ENCODE measurements around the gene CABP7.

Gene CABP7

DNA sequence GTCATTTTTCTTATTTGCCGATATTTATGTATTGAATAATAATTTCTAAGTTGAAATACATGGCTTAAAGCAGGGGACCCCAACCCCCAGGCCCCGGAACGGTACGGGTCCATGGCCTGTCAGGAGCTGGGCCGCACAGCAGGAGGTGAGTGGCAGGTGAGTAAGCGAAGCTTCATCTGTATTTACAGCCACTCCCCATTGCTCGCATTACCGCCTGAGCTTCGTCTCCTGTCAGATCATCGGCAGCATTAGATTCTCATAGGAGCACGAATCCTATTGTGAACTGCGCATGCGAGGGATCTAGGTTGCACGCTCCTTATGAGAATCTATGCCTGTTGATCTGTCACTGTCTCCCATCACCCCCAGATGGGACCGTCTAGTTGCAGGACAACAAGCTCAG, 42.5 kb downstream of the CABP7 start:
- H3K27me3 Mint-ChIP-seq, result no peaks in the 10 kb centered on the region
- peaks cover 22% of the 10 kb centered on the region for H3K4me1 Mint-ChIP-seq
- peaks cover 2% of the 10 kb centered on the region for H3K36me3 Mint-ChIP-seq
- no peak overlapping the region for H3K27ac Mint-ChIP-seq
- ATAC-seq, result no peak
- H3K4me3 Mint-ChIP-seq, result no peak overlapping the region
- no peaks in the 10 kb centered on the region for H3K9me3 Mint-ChIP-seq

DNA sequence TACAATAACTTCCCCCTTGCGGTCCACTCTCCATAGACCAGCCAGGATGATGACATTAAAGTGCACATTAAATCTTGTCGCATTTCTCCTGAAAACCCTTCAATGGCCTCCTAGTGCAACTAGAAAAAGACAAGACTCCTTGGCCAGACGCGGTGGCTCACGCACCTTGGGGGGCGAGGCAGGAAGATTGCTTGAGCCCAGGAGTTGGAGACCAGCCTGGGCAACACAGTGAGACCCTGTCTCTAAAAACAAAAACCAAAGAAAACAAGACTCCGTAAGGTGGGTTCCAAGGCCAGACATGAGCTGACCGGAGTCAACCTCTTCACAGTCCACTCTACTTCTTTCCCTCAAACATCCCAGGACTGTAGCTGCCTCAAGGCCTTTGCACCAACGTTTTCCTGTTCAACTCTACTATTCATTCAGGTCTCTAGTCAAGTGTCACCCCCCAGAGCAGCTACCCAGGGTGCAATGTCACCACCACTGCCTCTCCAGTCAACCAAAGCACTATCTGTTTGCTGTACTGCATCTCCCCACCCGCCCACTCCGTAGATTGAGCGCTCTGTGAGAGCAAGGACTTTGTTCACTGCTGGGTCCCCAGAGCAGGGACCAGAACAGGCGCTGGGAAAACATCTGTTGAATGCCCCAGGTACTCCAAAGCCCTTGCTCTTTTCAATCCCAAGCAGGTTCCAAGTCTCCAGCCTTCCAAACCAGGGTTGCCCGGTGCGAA, 46.3 kb downstream of the CABP7 start:
- peak; percentile 42 for ATAC-seq
- H3K27ac Mint-ChIP-seq, result peak overlapping the region; percentile 95
- no peaks in the 10 kb centered on the region for H3K27me3 Mint-ChIP-seq
- peaks cover 38% of the 10 kb centered on the region for H3K4me1 Mint-ChIP-seq
- peaks cover 24% of the 10 kb centered on the region for H3K36me3 Mint-ChIP-seq
- H3K9me3 Mint-ChIP-seq, result no peaks in the 10 kb centered on the region
- H3K4me3 Mint-ChIP-seq, result peak overlapping the region; percentile 99

DNA sequence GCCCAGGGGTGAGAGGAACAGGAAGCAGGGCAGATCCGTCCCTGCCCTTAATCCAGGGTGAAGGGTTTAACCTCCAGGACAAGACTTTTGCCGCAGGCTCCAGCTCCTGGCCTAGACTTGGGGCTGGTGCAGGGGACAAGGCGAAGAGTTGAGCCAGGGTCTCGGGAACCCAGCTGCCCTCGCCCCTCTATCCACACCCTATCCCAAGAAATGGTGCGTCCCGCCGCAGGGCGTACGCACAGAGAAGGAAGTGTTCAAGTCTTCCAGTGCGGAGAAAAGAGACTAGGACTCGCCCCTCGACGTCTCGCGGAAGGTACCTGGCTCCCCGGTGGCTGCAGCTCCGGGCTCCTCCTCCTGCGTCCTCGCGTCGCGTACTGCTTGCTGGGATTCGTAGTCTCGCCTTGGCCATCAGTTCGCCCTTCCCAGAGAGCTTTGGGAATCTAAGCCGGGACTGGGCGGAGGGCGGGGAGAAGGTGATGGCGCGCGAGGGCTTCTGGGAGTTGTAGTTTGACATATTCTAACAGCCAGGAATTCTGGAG, 46.9 kb downstream of the CABP7 start, which contains the start of gene ZMAT5:
Gene ZMAT5, minus strand, starts transcription at position 376 of the 539 bp plus-strand sequence. CDS start 18,463 bp downstream, outside the sequence.
- Mint-ChIP-seq H3K9me3 (no peaks in the 10 kb centered on the region), H3K27me3 (no peaks in the 10 kb centered on the region), H3K36me3 (peaks cover 24% of the 10 kb centered on the region), H3K4me1 (peaks cover 38% of the 10 kb centered on the region), H3K27ac (peak within 1 kb of the TSS; percentile 95), H3K4me3 (peak within 1 kb of the TSS; percentile 99)
- ATAC-seq, result peak; percentile 99

DNA sequence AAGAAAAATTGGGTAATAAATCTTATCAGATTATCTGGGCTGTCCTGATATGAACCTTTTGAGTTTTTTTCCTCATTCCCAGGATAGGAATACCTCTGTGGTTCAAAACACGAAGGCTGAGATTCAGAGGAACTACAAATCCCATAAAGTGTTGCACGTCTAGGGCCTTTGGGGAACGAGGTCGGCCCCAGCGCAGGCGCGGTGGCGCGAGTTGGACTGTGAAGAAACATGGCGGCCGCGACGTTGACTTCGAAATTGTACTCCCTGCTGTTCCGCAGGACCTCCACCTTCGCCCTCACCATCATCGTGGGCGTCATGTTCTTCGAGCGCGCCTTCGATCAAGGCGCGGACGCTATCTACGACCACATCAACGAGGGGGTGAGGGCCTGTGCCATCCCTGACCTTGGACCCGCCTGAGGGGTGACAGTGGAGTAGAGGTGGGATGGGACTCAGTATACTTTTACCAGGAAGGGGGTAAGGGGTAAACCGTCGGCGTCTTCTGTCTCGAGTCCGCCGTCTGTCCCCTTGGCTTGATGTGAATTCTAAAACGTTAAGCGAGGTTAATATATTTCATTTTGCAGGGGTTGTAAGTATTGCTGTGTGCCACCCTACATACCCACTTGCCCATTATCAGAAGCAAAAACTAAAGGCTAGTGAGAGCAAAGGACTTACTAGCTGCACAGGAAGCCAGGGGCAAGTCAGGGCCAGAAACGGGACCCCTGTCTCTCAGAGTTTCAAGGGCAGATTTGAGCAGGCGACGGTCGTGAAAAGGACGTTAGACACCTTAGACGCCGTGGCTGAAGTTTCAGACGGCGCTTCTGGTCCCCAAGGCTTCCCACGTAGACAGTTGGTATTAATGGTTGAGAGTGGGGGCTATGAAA, 47.6 kb downstream of the CABP7 start, which contains the start of gene UQCR10:
Gene UQCR10, plus strand, starts transcription at position 199 of the 881 bp plus-strand sequence. Its CDS starts 30 bp downstream, at position 229.
- peak within 1 kb of the TSS; percentile 99 for H3K4me3 Mint-ChIP-seq
- H3K27ac Mint-ChIP-seq, result peak within 1 kb of the TSS; percentile 95
- H3K4me1 Mint-ChIP-seq, result peaks cover 38% of the 10 kb centered on the region
- H3K36me3 Mint-ChIP-seq, result peaks cover 29% of the 10 kb centered on the region
- peak; percentile 90 for ATAC-seq
- H3K27me3 Mint-ChIP-seq, result no peaks in the 10 kb centered on the region
- H3K9me3 Mint-ChIP-seq, result no peaks in the 10 kb centered on the region

DNA sequence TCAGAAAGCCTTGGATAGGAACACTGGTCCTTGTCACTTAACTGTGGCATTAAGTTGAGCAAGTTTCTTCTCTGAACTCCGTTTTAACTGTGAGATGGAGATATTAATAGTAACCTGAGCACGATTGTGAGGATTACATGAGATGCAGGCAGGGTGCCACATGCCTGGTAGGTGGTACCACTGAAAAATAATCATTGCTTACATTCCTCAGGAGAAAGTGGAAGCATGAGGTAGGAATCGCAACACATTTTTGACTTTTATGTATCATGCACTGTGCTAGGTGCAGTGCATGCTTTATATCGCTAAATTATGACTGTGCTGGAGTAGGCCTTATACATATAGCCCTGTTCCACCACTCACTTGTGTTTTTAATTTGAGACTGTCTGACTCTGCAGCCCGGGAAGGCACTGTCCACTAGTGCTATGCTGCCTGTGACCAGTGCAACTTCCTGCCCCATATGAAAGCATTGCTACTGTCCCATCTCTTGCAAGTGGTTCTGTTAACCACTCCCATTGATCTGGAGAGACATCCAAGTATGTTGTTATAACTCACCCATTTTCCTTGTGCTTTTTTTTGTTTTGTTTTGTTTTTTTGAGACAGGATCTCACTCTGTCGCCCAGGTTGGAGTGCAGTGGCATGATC, 48.4 kb downstream of the CABP7 start:
- Mint-ChIP-seq H3K36me3 (peaks cover 31% of the 10 kb centered on the region), H3K27ac (peak overlapping the region; percentile 95), H3K4me3 (peak overlapping the region; percentile 99), H3K9me3 (no peaks in the 10 kb centered on the region), H3K27me3 (no peaks in the 10 kb centered on the region), H3K4me1 (peaks cover 38% of the 10 kb centered on the region)
- ATAC-seq, result no peak

DNA sequence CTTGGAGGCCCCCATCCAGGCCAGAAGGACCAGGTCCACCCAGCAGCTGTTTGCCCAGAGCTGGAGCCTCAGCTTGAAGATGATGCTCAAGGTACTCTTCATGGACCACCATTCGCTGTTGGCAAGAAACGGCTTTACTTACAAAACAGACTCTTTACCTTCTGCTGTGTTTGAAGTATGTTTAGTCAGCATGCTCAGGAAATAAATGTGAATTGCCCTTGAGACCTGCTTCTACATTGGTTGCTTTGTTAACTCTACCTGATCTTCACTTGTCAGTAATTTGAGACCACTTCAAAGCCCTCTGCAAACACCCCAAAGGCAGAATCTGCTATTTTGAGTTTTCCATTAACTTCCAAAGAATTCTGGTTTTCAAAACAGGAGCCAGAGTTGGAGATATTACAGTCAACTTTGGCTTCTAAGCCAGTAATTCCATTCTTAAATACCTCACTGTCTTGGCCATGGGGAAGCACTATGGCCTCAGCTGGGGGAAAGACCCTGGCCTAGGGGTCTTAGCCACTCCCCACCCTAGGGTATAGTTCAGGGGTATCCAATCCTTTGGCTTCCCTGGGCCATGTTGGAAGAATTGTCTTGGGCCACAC, 50.0 kb downstream of the CABP7 start:
- Mint-ChIP-seq H3K27ac (no peak overlapping the region), H3K9me3 (no peaks in the 10 kb centered on the region), H3K36me3 (peaks cover 31% of the 10 kb centered on the region), H3K4me1 (peaks cover 38% of the 10 kb centered on the region), H3K27me3 (no peaks in the 10 kb centered on the region), H3K4me3 (no peak overlapping the region)
- no peak for ATAC-seq

DNA sequence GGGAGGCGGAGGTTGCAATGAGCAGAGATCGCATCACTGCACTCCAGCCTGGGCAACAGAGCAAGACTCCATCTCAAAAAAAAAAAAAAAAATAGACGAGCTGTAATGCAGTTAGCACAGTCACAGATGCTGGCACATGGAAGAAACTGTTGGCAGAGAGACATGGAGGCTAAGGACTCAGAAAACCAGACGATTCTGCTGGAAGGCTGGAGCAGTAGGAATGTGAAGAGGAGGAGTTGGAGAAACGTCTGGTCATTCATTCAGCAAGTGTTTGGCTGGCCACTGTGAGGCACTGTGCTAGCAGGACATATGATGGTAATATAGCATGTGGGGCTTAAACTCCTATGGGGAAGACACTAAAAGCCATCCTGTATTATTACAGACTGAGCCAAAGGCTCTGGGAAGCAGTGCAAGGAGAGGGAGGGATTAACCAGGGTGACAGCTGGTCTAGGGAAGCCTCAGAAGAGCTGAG, 52.4 kb downstream of the CABP7 start:
- no peak for ATAC-seq
- Mint-ChIP-seq H3K4me1 (peaks cover 22% of the 10 kb centered on the region), H3K9me3 (no peaks in the 10 kb centered on the region), H3K4me3 (no peak overlapping the region), H3K27me3 (no peaks in the 10 kb centered on the region), H3K27ac (no peak overlapping the region), H3K36me3 (peaks cover 30% of the 10 kb centered on the region)

DNA sequence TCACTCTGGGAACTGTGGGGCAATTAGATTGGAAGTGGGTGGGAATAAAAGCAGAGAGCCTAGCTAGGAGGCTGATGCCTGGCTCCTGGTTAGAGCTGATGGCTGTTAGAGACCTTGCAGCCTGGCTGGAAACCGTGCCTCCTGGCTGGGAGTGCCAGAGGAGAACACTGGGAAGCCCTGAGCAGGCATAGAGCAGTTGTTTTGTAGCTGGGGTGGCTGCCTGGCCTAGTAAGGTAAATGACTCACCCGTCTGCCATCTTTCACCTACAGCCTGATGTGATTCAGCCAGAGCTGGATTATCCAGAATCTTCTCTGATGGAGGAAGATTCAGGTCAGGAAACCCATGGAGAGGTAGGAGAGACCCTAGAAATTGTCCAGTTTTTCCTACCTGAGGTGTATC, 53.4 kb downstream of the CABP7 start:
- peaks cover 28% of the 10 kb centered on the region for H3K36me3 Mint-ChIP-seq
- H3K27ac Mint-ChIP-seq, result no peak overlapping the region
- peaks cover 12% of the 10 kb centered on the region for H3K4me1 Mint-ChIP-seq
- H3K9me3 Mint-ChIP-seq, result no peaks in the 10 kb centered on the region
- H3K4me3 Mint-ChIP-seq, result no peak overlapping the region
- ATAC-seq, result no peak
- no peaks in the 10 kb centered on the region for H3K27me3 Mint-ChIP-seq

DNA sequence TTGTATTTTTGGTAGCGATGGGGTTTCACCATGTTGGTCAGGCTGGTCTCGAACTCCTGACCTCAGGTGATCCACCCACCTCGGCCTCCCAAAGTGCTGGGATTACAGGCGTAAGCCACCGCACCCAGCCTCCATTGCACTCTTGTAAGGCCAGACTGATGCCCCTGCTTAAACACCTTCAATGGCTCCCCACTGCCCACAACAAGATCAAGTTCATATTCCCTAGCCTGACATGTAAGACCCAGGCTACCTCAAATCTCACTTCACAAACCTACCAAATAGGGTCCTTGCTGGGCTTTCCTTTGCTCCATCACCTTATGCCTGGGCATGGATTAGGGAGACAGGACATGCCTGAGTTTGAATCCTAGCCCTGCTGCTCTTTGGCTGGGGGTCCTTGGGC, 60.4 kb downstream of the CABP7 start:
- Mint-ChIP-seq H3K4me3 (no peak overlapping the region), H3K9me3 (no peaks in the 10 kb centered on the region), H3K36me3 (no peaks in the 10 kb centered on the region), H3K27me3 (no peaks in the 10 kb centered on the region), H3K27ac (no peak overlapping the region), H3K4me1 (peaks cover 11% of the 10 kb centered on the region)
- no peak for ATAC-seq

DNA sequence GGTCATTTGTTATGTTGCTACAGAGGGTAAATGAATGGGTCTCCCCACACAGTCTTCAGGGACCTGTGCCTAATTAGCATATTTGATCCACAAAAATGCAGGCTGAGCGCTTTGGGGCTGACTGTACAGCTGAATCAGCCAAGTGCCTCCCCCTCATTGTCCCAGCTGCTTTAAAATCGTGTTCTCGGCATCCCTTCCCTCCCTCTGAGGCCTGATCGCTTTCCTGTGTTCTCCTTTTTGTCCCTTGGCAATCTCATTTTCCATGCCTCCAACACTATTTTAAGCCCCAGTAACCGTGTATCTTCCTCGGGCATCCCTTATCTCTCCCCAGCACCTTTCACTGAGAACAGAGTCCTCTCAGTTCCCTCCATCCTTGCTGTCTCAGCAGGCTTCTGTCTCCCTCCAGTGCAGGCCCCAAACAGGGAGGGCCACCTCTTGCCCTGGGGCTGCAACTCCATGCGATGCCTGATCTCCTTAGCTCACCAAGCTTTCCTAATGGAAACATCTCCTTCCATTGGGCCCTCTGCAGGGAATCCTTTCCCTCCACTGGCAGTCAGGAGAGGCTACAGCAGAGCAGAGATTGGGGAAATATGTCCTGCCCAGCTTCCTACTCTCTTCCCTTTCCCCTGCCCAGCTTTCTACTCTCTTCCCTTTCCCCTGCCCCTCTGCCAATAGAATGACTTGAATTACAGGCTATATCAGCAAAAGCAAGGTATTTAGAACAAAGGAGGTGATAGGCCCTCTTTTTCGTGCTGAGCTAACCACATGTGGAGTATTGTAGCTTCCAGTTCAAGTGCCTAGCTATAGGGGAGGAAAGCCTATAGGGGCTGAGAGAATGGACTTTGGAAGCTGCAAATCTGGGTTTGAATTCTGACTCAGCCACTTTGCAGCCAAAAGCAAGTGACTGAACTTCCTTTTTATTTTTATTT, 61.2 kb downstream of the CABP7 start:
- no peak for ATAC-seq
- Mint-ChIP-seq H3K27me3 (no peaks in the 10 kb centered on the region), H3K4me1 (peaks cover 12% of the 10 kb centered on the region), H3K36me3 (no peaks in the 10 kb centered on the region), H3K27ac (no peak overlapping the region), H3K4me3 (no peak overlapping the region), H3K9me3 (no peaks in the 10 kb centered on the region)

All from stimulated activated memory B cell treated with anti-CD40 and anti-IgM and Interleukin-4, amounts not matched to agents 10 μg/mL and 1 μg/mL and 100 μg/mL, for 72 hours (primary cell).